Measurements from ENCODE around the gene HECTD2. TPM values are rescaled to one million over a fixed set of nuclear protein-coding genes. Genes with fewer than 3 reads are reported as not detected.

HECTD2 gene
- total RNA-seq, 2 experiments from 2014 or later, result 0.92 to 1.0 TPM

GRCh38 chr10:91549262-91549661 is 139.1 kb downstream of the HECTD2 start:
- no peak overlapping the region for H3K4me3 Mint-ChIP-seq
- DNase-seq, result no peak
- no peaks in the 10 kb centered on the region for H3K4me1 Mint-ChIP-seq (ENCODE audit: low read depth)
- CTCF ChIA-PET, result no interaction called here
- ATAC-seq (ENCODE audit: poor library complexity), result no peak
- Histone ChIP-seq H3K27ac (ENCODE audit: low read depth in 1 of 2, low read length in 2 of 2) (no peak overlapping the region), H3K4me3 (ENCODE audit: low read length) (no peak overlapping the region), H3K36me3 (ENCODE audit: insufficient read depth, low read length) (no peaks in the 10 kb centered on the region), H3K9me3 (ENCODE audit: control insufficient read depth in 1 of 2, insufficient read depth in 1 of 2, low read length in 2 of 2) (no peaks in the 10 kb centered on the region), H3K4me1 (ENCODE audit: insufficient read depth, low read length) (no peaks in the 10 kb centered on the region), H3K27me3 (ENCODE audit: control insufficient read depth in 1 of 2, insufficient read depth in 2 of 2, low read length in 2 of 2) (peaks cover 0 to 11% of the 10 kb centered on the region in 2 experiments)
- POLR2A ChIA-PET, result no interaction called here
- intact Hi-C loops (cut with DNase I, micrococcal nuclease), result no loop called here
- no peak overlapping the region for H3K27ac Mint-ChIP-seq
- TF ChIP-seq CTCF (IDR thresholded peaks at IDR 0.05), result no peak
- H3K9me3 Mint-ChIP-seq, result no peaks in the 10 kb centered on the region
- H3K36me3 Mint-ChIP-seq (ENCODE audit: low read depth), result no peaks in the 10 kb centered on the region
- H3K27me3 Mint-ChIP-seq, result no peaks in the 10 kb centered on the region

DNA sequence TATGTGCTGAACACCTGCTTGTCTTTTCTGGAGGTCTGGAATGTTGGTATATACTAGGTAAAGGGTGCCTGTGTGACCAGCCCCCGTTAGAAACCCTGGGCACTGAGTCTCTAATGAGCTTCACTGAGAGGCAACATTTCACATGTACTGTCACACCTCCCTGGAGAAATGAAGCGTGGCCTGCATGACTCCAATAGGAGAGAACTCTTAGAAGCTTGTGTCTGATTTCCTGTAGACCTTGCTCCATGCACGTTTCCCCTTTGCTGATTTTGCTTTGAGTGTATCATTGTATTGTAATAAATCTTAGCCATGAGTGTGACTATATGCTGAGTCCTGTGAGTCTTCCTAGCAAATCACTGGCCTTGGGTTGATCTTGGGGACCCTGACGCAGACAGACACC is 139.9 kb downstream of the HECTD2 start:
- no peak for TF ChIP-seq CTCF (IDR thresholded peaks at IDR 0.05)
- ATAC-seq (ENCODE audit: poor library complexity), result no peak
- H3K27me3 ChIP-seq (ENCODE audit: control insufficient read depth in 1 of 2, insufficient read depth in 2 of 2, low read length in 2 of 2), result peaks cover 0 to 11% of the 10 kb centered on the region in 2 experiments
- DNase-seq, result no peak
- H3K9me3 ChIP-seq (ENCODE audit: control insufficient read depth in 1 of 2, insufficient read depth in 1 of 2, low read length in 2 of 2), result no peaks in the 10 kb centered on the region
- no peak overlapping the region for H3K27ac ChIP-seq (ENCODE audit: low read depth in 1 of 2, low read length in 2 of 2)
- H3K9me3 Mint-ChIP-seq, result no peaks in the 10 kb centered on the region
- no peaks in the 10 kb centered on the region for H3K4me1 ChIP-seq (ENCODE audit: insufficient read depth, low read length)
- no peaks in the 10 kb centered on the region for H3K27me3 Mint-ChIP-seq
- no peak overlapping the region for H3K27ac Mint-ChIP-seq
- H3K4me1 Mint-ChIP-seq (ENCODE audit: low read depth), result no peaks in the 10 kb centered on the region
- no peak overlapping the region for H3K4me3 Mint-ChIP-seq
- no peaks in the 10 kb centered on the region for H3K36me3 ChIP-seq (ENCODE audit: insufficient read depth, low read length)
- POLR2A ChIA-PET, result no interaction called here
- H3K4me3 ChIP-seq (ENCODE audit: low read length), result no peak overlapping the region
- intact Hi-C loops (cut with DNase I, micrococcal nuclease), result no loop called here
- CTCF ChIA-PET, result no interaction called here
- no peaks in the 10 kb centered on the region for H3K36me3 Mint-ChIP-seq (ENCODE audit: low read depth)

- H3K9me3 ChIP-seq (ENCODE audit: control insufficient read depth in 1 of 2, insufficient read depth in 1 of 2, low read length in 2 of 2), result no peaks in the 10 kb centered on the region
- TF ChIP-seq CTCF (IDR thresholded peaks at IDR 0.05), result no peak
- no peaks in the 10 kb centered on the region for H3K36me3 ChIP-seq (ENCODE audit: insufficient read depth, low read length)
- H3K4me3 ChIP-seq (ENCODE audit: low read length), result no peak overlapping the region
- CTCF ChIA-PET, result no interaction called here
- Mint-ChIP-seq H3K36me3 (ENCODE audit: low read depth) (no peaks in the 10 kb centered on the region), H3K4me3 (no peak overlapping the region), H3K27me3 (no peaks in the 10 kb centered on the region), H3K9me3 (no peaks in the 10 kb centered on the region), H3K4me1 (ENCODE audit: low read depth) (no peaks in the 10 kb centered on the region), H3K27ac (no peak overlapping the region)
- ATAC-seq (ENCODE audit: poor library complexity) (no peak), DNase-seq (peak in 1 of 14 experiments; percentile 4)
- peaks cover 0 to 11% of the 10 kb centered on the region in 2 experiments for H3K27me3 ChIP-seq (ENCODE audit: control insufficient read depth in 1 of 2, insufficient read depth in 2 of 2, low read length in 2 of 2)
- H3K27ac ChIP-seq (ENCODE audit: low read depth in 1 of 2, low read length in 2 of 2), result no peak overlapping the region
- intact Hi-C loops (cut with DNase I, micrococcal nuclease), result no loop called here
- H3K4me1 ChIP-seq (ENCODE audit: insufficient read depth, low read length), result no peaks in the 10 kb centered on the region
- POLR2A ChIA-PET, result no interaction called here
Measured at GRCh38 chr10:91551856-91552255, 141.7 kb downstream of the HECTD2 start.

Measured in CD4-positive, alpha-beta T cell (primary cell).